PC-3 (cell line): ENCODE data around the gene CSF1. TPM values are rescaled to one million over a fixed set of nuclear protein-coding genes. Genes with fewer than 3 reads are reported as not detected.

Source experiments
- ATAC-seq: fragments of 200-7000 bp; cut with Tn5 transposase; 2 replicates; pipeline ENCODE4 v1.9.1; 2020; ENCODE audit warnings: mild to moderate bottlenecking, moderate library complexity
- BruUV-seq: library from RNA; stranded (reverse); fragments of 400-500 nt; replicated peaks from 2 replicates; lab custom pipeline; 2021; lab: Mats Ljungman, UMichigan
- CTCF ChIA-PET: fragments of 300-600 bp; sonication (Branson Sonifier 250); formaldehyde crosslinking; loops from one replicate; lab custom pipeline; 2022; ENCODE audit warnings: antibody characterized with exemption; lab: Charles Lee
- POLR2A ChIA-PET: fragments of 300-600 bp; sonication (Branson Sonifier 250); formaldehyde crosslinking; loops from one replicate; lab custom pipeline; 2022; ENCODE audit warnings: antibody characterized with exemption; ENCODE audit not compliant: unreplicated experiment; lab: Charles Lee
- DNase-seq: peaks from one replicate; pipeline ENCODE4 v3.0.0-alpha.2; 2015
- H2AFZ ChIP-seq: fragments of 300-600 bp; sonication (generic); 2 replicates; pipeline ENCODE4 v1.6.0; 2016; ENCODE audit warnings: antibody characterized with exemption, low read length
- H3F3A ChIP-seq: fragments of 300-600 bp; sonication (generic); one replicate; pipeline ENCODE4 v1.6.0; 2017; ENCODE audit warnings: antibody characterized with exemption, low read length, control low read depth, mild to moderate bottlenecking; ENCODE audit not compliant: unreplicated experiment
- H3K27ac ChIP-seq: fragments of 300-600 bp; sonication (generic); 2 replicates; pipeline ENCODE4 v1.5.1; 2016; ENCODE audit warnings: mild to moderate bottlenecking, low read length
- H3K27me3 ChIP-seq: fragments of 300-600 bp; sonication (generic); 2 replicates; pipeline ENCODE4 v1.6.1; 2016; ENCODE audit warnings: low read length, mixed read lengths
- H3K36me3 ChIP-seq: fragments of 300-600 bp; sonication (generic); 2 replicates; pipeline ENCODE4 v1.6.1; 2016; ENCODE audit warnings: low read depth, mixed run types, low read length, mixed read lengths
- H3K4me1 ChIP-seq: fragments of 300-600 bp; sonication (generic); 2 replicates; pipeline ENCODE4 v1.5.1; 2016; ENCODE audit warnings: low read length; ENCODE audit not compliant: insufficient read depth
- H3K4me2 ChIP-seq: fragments of 300-600 bp; sonication (generic); 2 replicates; pipeline ENCODE4 v1.6.0; 2016; ENCODE audit warnings: low read length
- H3K4me3 ChIP-seq: fragments of 300-600 bp; sonication (generic); 2 replicates; pipeline ENCODE4 v1.5.1; 2016; ENCODE audit warnings: mild to moderate bottlenecking, low read length, mixed read lengths
- H3K79me2 ChIP-seq: fragments of 300-600 bp; sonication (generic); 2 replicates; pipeline ENCODE4 v1.6.1; 2017; ENCODE audit warnings: low read length, mixed read lengths
- H3K9ac ChIP-seq: fragments of 300-600 bp; sonication (generic); 2 replicates; pipeline ENCODE4 v1.6.0; 2016; ENCODE audit warnings: mild to moderate bottlenecking, low read length
- H3K9me2 ChIP-seq: fragments of 300-600 bp; sonication (generic); replicated peaks from 2 replicates; pipeline ENCODE4 v1.6.1; 2016; ENCODE audit warnings: mixed run types, low read length, mixed read lengths
- H3K9me3 ChIP-seq: fragments of 300-600 bp; sonication (generic); 2 replicates; pipeline ENCODE4 v1.6.1; 2016; ENCODE audit warnings: low read length, mixed read lengths
- H4K20me1 ChIP-seq: fragments of 300-600 bp; sonication (generic); 2 replicates; pipeline ENCODE4 v1.6.1; 2016; ENCODE audit warnings: low read length, mixed read lengths
- EZH2 ChIP-seq: fragments of 300-600 bp; sonication (generic); IDR thresholded peaks from one replicate; pipeline ENCODE4 v1.6.1; 2017; ENCODE audit warnings: antibody characterized with exemption, mild to moderate bottlenecking, low read length; ENCODE audit not compliant: unreplicated experiment
- EZH2phosphoT487 ChIP-seq: fragments of 300-600 bp; sonication (generic); IDR thresholded peaks from 2 replicates; pipeline ENCODE4 v1.6.1; 2018; ENCODE audit warnings: mild to moderate bottlenecking, antibody characterized with exemption, low read length, borderline replicate concordance
- intact Hi-C: fragments of 100-400 bp; cut with micrococcal nuclease; formaldehyde crosslinking; loops from 2 replicates; pipeline ENCODE4 v1.9.0; 2023
- total RNA-seq: library from RNA; depleted of rRNA; stranded (reverse); fragments of >200 nt; gene quantifications from 2 replicates; pipeline ENCODE4 v1.2.3, GENCODE V29; 2014
- TF ChIP-seq, protein P1 (sequence below): fragments of 300-600 bp; sonication (generic); conservative IDR thresholded peaks from 2 replicates; pipeline ENCODE4 v1.5.1; 2017; ENCODE audit warnings: antibody characterized with exemption, low read depth, mild to moderate bottlenecking, low read length

CSF1 gene
- total RNA-seq, 1 experiment from 2014 or later = 2.0 TPM

DNA sequence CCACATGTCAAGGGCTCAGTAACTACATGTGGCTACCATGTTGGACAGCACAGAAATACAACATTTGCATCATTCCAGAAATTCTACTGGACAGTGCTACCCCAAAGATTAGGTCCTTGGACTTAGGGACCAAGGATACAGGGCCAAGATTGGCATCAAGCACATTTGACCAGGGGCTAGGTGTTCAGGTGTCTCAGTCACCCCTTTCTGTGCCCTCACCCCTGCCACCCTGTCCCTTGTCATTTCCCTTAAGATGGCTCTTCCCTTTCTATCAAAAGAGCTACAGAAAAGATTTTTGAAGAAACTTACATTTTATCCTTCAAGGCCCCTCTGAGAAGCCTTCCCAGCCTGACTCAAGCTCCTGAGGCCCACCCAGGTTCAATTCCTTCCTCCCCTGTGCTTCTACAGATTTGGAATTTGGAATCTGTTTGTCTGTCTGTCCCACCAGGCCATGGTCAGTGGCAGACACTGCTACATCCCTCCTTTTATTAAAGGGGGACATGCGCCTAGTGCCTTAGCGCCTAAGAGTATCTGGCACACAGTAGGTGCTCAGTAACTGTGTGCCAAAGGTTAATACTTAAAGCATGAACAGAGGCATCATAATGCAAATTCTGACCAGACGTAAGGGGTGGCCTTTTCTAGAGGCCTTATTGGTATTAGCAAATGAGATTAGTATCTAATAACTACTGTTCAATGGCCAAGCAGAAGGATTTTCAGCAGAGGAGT lies 21.4 kb downstream of the CSF1 start:
- no peak overlapping the region for H3K4me3 ChIP-seq
- no peaks in the 10 kb centered on the region for H3K9me2 ChIP-seq
- H3K9ac ChIP-seq = no peak overlapping the region
- intact Hi-C loops = loop anchor here (5.0 kb wide), 1 partner anchor 50 kb away; the partner anchor contains the start of gene AHCYL1
- H3F3A ChIP-seq = no peaks in the 10 kb centered on the region
- no peaks in the 10 kb centered on the region for H3K9me3 ChIP-seq
- H3K27me3 ChIP-seq = no peaks in the 10 kb centered on the region
- no peak overlapping the region for H3K4me2 ChIP-seq
- peaks cover 7% of the 10 kb centered on the region; the same call in 1 of the 2 replicates for H3K4me1 ChIP-seq
- H3K27ac ChIP-seq = no peak overlapping the region
- TF ChIP-seq EZH2phosphoT487 = no peak
- TF ChIP-seq EZH2 = no peak
- TF ChIP-seq, protein P1, sequence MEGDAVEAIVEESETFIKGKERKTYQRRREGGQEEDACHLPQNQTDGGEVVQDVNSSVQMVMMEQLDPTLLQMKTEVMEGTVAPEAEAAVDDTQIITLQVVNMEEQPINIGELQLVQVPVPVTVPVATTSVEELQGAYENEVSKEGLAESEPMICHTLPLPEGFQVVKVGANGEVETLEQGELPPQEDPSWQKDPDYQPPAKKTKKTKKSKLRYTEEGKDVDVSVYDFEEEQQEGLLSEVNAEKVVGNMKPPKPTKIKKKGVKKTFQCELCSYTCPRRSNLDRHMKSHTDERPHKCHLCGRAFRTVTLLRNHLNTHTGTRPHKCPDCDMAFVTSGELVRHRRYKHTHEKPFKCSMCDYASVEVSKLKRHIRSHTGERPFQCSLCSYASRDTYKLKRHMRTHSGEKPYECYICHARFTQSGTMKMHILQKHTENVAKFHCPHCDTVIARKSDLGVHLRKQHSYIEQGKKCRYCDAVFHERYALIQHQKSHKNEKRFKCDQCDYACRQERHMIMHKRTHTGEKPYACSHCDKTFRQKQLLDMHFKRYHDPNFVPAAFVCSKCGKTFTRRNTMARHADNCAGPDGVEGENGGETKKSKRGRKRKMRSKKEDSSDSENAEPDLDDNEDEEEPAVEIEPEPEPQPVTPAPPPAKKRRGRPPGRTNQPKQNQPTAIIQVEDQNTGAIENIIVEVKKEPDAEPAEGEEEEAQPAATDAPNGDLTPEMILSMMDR = no peak
- no peaks in the 10 kb centered on the region for H3K79me2 ChIP-seq
- no peaks in the 10 kb centered on the region for H4K20me1 ChIP-seq
- DNase-seq (no peak), ATAC-seq (no peak)
- H3K36me3 ChIP-seq = no peaks in the 10 kb centered on the region
- ChIA-PET POLR2A (no interaction called here), CTCF (no interaction called here)
- no TSS peak for BruUV-seq
- H2AFZ ChIP-seq = no peak overlapping the region

DNA sequence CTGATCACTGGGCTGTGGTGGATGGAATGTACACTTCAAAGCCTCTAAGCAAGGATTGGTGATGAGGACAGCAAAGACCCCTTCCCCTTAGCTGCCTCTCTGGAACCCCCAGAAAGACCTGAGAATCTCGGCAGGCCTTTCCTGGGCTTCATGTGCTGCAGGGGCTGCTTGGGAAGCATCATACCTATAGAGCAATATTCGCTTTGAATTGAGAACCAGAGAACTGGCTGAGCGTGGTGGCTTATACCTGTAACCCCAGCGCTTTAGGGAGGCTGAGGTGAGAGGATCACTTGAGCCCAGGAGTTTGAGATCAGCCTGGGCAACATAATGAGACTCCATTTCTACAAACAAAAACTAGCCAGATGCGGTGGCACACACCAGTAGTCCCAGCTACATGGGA lies 22.0 kb downstream of the CSF1 start:
- CTCF ChIA-PET = no interaction called here
- BruUV-seq = no TSS peak
- DNase-seq = no peak
- H3K9me2 ChIP-seq = no peaks in the 10 kb centered on the region
- no peaks in the 10 kb centered on the region for H3K27me3 ChIP-seq
- TF ChIP-seq EZH2phosphoT487 (no peak), EZH2 (no peak)
- TF ChIP-seq, protein P1 = no peak
- peaks cover 7% of the 10 kb centered on the region; the same call in 1 of the 2 replicates for H3K4me1 ChIP-seq
- H3K9ac ChIP-seq = no peak overlapping the region
- POLR2A ChIA-PET = no interaction called here
- no peaks in the 10 kb centered on the region for H3K36me3 ChIP-seq
- intact Hi-C loops = loop anchor here (5.0 kb wide), 1 partner anchor 50 kb away; the partner anchor contains the start of gene AHCYL1
- H3K4me3 ChIP-seq = no peak overlapping the region
- no peak overlapping the region for H3K27ac ChIP-seq
- no peaks in the 10 kb centered on the region for H3F3A ChIP-seq
- ATAC-seq = no peak
- H2AFZ ChIP-seq = no peak overlapping the region
- no peak overlapping the region for H3K4me2 ChIP-seq
- H3K9me3 ChIP-seq = peaks cover 2% of the 10 kb centered on the region
- H4K20me1 ChIP-seq = no peaks in the 10 kb centered on the region
- H3K79me2 ChIP-seq = no peaks in the 10 kb centered on the region
